Subcutaneous adipose tissue (tissue), 4 donors: ENCODE data around the gene FAH. TPM values are rescaled to one million over a fixed set of nuclear protein-coding genes. Genes with fewer than 3 reads are reported as not detected.

Experiments
- CTCF ChIP-seq: fragments of 450-650 bp; IDR thresholded peaks from one replicate; pipeline ENCODE4 v1.5.1; 2016; ENCODE audit warnings: low read depth, mild to moderate bottlenecking, control low read depth, antibody characterized with exemption, moderate library complexity
- total RNA-seq, 4 donors: library from RNA; depleted of rRNA; stranded (reverse); fragments of >200 nt; gene quantifications; one replicate each; pipeline ENCODE4 v1.1.0, GENCODE V29; 2016

FAH gene
- total RNA-seq, 4 donors from 2014 or later, result 87.6 to 196 (median 109) TPM

GRCh38 chr15:80199366-80199765 is 46.6 kb downstream of the FAH start:
- no peak for TF ChIP-seq CTCF

- no peak for TF ChIP-seq CTCF
These were observed 47.1 kb downstream of the FAH start for GRCh38 chr15:80199869-80200268.

GRCh38 chr15:80201256-80202015 is 48.6 kb downstream of the FAH start:
- no peak for TF ChIP-seq CTCF

- TF ChIP-seq CTCF, result no peak
These were observed 49.2 kb downstream of the FAH start for GRCh38 chr15:80202016-80202315.

- TF ChIP-seq CTCF, result no peak
These were observed 50.0 kb downstream of the FAH start for GRCh38 chr15:80202641-80203360.

GRCh38 chr15:80203361-80203885 is 50.6 kb downstream of the FAH start:
- TF ChIP-seq CTCF, result no peak

GRCh38 chr15:80204231-80204630 is 51.4 kb downstream of the FAH start:
- no peak for TF ChIP-seq CTCF
